ENCODE results near the gene TMED4.
"Not testable (repeated sequence)": the region's sequence is repeated elsewhere in the genome, so short reads cannot be mapped to it uniquely, and the experiment has no call there.

The TMED4 gene

GRCh38 chr7:44561962-44562621 is 19.9 kb downstream of the TMED4 start:
- peak; percentile 52 for DNase-seq (ENCODE audit: low read depth)
- no peak for TF ChIP-seq CTCF (IDR thresholded peaks at IDR 0.05; ENCODE audit: low read length, missing control alignments)
- no peak overlapping the region for H3K4me3 ChIP-seq (replicated peaks; ENCODE audit: low read depth, low read length)

- DNase-seq (ENCODE audit: low read depth), result no peak
- no peak overlapping the region for H3K4me3 ChIP-seq (replicated peaks; ENCODE audit: low read depth, low read length)
- no peak for TF ChIP-seq CTCF (IDR thresholded peaks at IDR 0.05; ENCODE audit: low read length, missing control alignments)
Measured at GRCh38 chr7:44561481-44561880, 20.6 kb downstream of the TMED4 start.

- H3K4me3 ChIP-seq (replicated peaks; ENCODE audit: low read depth, low read length), result no peak overlapping the region
Measured at GRCh38 chr7:44559485-44559884, 22.5 kb downstream of the TMED4 start.

GRCh38 chr7:44557485-44557884 is 24.5 kb downstream of the TMED4 start:
- TF ChIP-seq CTCF (IDR thresholded peaks at IDR 0.05; ENCODE audit: low read length, missing control alignments), result no peak
- no peak for DNase-seq (ENCODE audit: low read depth)
- H3K4me3 ChIP-seq (replicated peaks; ENCODE audit: low read depth, low read length), result no peak overlapping the region

More at GRCh38 chr7:44559485-44559884, 22.5 kb downstream of the TMED4 start:
- no peak for DNase-seq (ENCODE audit: low read depth)
- no peak for TF ChIP-seq CTCF (IDR thresholded peaks at IDR 0.05; ENCODE audit: low read length, missing control alignments)

GRCh38 chr7:44555350-44555749 is 26.7 kb downstream of the TMED4 start:
- DNase-seq (ENCODE audit: low read depth), result no peak
- H3K4me3 ChIP-seq (replicated peaks; ENCODE audit: low read depth, low read length), result no peak overlapping the region
- no peak for TF ChIP-seq CTCF (IDR thresholded peaks at IDR 0.05; ENCODE audit: low read length, missing control alignments)

- DNase-seq (ENCODE audit: low read depth); H3K4me3 ChIP-seq (replicated peaks; ENCODE audit: low read depth, low read length): not testable (repeated sequence)
Measured at GRCh38 chr7:44552473-44553005, 29.5 kb downstream of the TMED4 start.

- TF ChIP-seq CTCF (IDR thresholded peaks at IDR 0.05; ENCODE audit: low read length, missing control alignments), result no peak
- DNase-seq (ENCODE audit: low read depth), result no peak
- H3K4me3 ChIP-seq (replicated peaks; ENCODE audit: low read depth, low read length), result no peak overlapping the region
Measured at GRCh38 chr7:44549457-44549856, 32.6 kb downstream of the TMED4 start.
